HL-60 (cell line): ENCODE data around the gene CDC73.

Source experiments
- POLR2AphosphoS5 ChIP-seq: IDR thresholded peaks from 2 replicates; pipeline ENCODE4 v1.6.1; 2012; ENCODE audit warnings: low read depth
- TF ChIP-seq, protein P1 (sequence below): IDR thresholded peaks from one replicate; pipeline ENCODE4 v1.5.1; 2011; ENCODE audit warnings: low read length, control low read depth, inconsistent platforms; ENCODE audit not compliant: insufficient read depth
- TF ChIP-seq, protein P2 (sequence below): IDR thresholded peaks from 2 replicates; pipeline ENCODE4 v1.6.1; 2012; ENCODE audit warnings: low read depth; ENCODE audit not compliant: insufficient replicate concordance

GRCh38 chr1:193111641-193112090, 10.2 kb upstream of the CDC73 start:
- TF ChIP-seq, protein P1, sequence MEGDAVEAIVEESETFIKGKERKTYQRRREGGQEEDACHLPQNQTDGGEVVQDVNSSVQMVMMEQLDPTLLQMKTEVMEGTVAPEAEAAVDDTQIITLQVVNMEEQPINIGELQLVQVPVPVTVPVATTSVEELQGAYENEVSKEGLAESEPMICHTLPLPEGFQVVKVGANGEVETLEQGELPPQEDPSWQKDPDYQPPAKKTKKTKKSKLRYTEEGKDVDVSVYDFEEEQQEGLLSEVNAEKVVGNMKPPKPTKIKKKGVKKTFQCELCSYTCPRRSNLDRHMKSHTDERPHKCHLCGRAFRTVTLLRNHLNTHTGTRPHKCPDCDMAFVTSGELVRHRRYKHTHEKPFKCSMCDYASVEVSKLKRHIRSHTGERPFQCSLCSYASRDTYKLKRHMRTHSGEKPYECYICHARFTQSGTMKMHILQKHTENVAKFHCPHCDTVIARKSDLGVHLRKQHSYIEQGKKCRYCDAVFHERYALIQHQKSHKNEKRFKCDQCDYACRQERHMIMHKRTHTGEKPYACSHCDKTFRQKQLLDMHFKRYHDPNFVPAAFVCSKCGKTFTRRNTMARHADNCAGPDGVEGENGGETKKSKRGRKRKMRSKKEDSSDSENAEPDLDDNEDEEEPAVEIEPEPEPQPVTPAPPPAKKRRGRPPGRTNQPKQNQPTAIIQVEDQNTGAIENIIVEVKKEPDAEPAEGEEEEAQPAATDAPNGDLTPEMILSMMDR = no peak
- no peak for TF ChIP-seq POLR2AphosphoS5
- TF ChIP-seq, protein P2, sequence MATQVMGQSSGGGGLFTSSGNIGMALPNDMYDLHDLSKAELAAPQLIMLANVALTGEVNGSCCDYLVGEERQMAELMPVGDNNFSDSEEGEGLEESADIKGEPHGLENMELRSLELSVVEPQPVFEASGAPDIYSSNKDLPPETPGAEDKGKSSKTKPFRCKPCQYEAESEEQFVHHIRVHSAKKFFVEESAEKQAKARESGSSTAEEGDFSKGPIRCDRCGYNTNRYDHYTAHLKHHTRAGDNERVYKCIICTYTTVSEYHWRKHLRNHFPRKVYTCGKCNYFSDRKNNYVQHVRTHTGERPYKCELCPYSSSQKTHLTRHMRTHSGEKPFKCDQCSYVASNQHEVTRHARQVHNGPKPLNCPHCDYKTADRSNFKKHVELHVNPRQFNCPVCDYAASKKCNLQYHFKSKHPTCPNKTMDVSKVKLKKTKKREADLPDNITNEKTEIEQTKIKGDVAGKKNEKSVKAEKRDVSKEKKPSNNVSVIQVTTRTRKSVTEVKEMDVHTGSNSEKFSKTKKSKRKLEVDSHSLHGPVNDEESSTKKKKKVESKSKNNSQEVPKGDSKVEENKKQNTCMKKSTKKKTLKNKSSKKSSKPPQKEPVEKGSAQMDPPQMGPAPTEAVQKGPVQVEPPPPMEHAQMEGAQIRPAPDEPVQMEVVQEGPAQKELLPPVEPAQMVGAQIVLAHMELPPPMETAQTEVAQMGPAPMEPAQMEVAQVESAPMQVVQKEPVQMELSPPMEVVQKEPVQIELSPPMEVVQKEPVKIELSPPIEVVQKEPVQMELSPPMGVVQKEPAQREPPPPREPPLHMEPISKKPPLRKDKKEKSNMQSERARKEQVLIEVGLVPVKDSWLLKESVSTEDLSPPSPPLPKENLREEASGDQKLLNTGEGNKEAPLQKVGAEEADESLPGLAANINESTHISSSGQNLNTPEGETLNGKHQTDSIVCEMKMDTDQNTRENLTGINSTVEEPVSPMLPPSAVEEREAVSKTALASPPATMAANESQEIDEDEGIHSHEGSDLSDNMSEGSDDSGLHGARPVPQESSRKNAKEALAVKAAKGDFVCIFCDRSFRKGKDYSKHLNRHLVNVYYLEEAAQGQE = no peak
